SW 1271 (cell line): ENCODE results near the gene CIB2.
"Not testable (repeated sequence)": the region's sequence is repeated elsewhere in the genome, so short reads cannot be mapped to it uniquely, and the experiment has no call there.

ENCODE experiments used
- DNase-seq, 2 experiments: peaks; one replicate each; lab custom pipeline; 2025; lab: John Stamatoyannopoulos, UW

The CIB2 gene

GRCh38 chr15:78131295-78132061, at the start of gene CIB2:
Gene CIB2, minus strand, starts transcription at chr15:78131445. Its CDS starts 230 bp downstream, at chr15:78131215.
- DNase-seq = peak; percentile 35 to 57

DNA sequence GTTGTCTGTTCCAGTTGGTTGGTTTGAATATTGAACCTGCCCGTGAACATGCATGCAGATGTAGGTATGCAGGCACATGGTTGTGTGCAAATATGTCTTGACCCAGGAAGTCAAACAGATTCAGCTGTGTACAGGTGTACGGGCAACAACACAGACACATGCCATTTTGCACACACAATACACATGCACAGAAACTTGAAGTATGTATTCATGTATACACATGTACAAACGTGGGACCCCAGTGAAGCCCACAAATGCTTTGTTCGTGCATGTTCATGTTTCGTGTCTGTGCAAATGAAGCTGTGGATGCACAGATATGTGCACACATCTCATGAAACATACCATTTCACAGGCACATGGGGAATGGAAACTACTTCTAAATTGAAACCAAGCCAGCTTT, 48.7 kb upstream of the CIB2 start:
- no peak for DNase-seq

GRCh38 chr15:78179286-78179840, 48.1 kb upstream of the CIB2 start:
- no peak for DNase-seq

DNA sequence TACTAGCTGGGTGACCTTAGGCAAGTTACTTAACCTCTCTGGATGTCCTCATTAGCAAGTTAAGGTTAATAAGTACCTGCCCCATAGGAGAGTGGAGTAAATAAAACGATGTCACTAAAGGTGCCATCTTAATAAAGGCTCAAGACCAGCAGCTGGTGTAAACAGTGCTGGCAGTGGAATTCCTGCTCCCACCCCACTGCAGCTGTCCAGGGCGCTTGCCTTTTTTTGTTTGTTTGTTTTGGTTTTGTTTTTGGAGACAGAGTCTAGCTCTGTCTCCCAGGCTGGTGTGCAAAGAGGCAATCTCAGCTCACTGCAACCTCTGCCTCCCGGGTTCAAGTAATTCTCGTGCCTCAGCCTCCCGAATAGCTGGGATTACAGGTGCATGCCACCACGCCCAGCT, 46.8 kb upstream of the CIB2 start:
- no peak for DNase-seq

GRCh38 chr15:78177447-78177873, 46.2 kb upstream of the CIB2 start:
- no peak for DNase-seq

GRCh38 chr15:78175330-78175729, 44.1 kb upstream of the CIB2 start:
- no peak for DNase-seq

DNA sequence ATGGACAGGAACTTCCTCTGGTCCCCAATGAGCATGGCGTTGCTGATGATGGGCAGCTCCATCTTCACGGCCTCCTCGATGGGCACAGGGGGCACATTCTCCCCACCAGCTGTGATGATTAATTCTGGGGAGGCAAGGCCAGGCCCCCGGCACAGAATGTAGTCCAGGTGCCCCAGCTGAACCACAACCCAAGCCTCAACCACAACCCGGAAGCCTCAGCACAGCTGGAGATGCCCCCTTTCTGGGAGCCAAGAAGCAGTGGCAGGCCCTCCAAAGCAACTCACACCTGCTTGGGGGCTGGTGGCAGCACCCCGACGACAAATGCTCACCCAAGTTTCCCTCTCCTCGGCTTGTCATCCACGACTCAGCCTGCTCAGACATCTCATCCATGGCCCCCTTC, 43.2 kb upstream of the CIB2 start:
- DNase-seq = no peak

GRCh38 chr15:78171864-78172472, 40.7 kb upstream of the CIB2 start:
- no peak for DNase-seq

DNA sequence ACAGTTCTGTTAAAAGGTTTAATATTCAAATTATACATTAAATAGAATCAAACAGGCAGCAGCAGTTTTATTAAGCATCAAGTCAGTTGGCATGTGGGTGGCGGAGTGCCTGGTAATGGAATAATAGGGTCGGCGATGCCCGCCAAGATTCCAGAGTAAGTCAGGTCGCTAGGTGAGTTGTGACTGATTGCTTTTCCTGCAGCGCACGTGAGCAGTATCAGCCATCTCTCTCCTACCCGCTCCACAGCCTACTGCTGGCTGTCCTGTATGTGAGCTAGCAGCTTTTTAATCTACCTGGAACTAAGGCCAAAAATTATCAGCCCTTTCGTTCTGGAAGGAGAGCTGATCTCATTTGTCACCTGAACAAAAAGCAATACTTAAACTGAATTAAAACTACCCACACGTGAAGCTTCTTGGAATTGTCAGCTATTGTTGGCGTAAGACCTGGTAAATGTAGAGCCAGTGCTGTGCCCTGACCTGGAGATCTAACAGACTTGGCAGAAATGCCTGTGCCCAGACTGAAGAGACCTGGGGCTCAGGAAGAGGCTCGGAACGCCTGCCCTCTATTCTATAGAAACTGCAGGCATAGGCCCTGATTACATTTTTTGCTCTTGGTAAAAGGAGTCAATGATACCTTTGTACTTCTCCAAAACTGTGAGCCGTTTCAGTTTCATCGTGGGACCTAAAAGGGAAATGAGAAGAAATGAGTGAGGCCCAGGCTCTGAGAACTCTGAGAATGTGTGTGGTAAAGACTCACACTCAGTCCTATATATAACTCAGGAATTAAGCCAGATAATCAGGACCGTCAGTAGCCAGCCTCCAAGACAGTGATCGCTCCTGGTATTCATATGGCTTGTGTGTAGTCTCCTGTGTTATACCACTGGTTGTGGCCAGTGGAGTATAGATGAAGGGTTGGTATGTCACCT, 39.9 kb upstream of the CIB2 start:
- DNase-seq = no peak

DNA sequence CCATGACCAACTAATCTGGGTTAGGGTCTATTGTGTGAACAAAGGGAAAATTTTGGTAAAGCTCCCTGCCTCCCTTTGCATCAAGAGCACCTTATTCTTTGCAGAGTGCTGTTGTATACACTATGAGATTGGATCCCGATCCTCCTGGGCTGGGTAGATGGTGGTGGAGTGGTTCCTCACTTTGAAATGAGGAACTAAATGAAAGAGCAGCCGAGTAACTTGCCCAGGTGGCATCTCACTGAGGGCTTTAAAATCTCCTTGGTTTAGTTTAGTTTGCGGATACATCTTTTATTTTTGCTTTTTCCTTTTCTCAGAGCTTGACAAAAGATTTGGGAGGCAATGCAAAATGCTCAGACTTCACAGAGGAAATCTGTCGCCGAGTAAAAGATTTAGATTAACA, 37.4 kb upstream of the CIB2 start:
- no peak for DNase-seq

GRCh38 chr15:78167227-78167888, 36.1 kb upstream of the CIB2 start:
- DNase-seq = no peak

DNA sequence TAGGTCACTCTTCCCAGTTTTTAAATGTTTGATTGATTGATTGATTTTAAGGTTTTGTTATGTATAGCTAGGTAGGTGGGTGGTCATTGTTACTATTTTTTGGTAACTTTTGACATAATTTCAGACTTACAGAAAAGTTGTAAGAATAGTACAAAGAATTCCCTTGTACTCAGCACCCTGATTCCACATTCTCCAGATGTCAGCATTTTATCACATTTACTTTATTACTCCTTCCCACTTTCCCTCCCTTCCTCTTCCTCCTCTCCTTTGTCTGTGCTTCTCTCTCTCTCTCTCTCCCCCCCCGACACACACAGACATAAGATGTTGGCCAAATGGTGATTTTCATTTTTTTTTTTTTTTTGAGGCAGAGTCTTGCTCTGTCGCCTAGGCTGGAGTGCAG, 32.8 kb upstream of the CIB2 start:
- DNase-seq = no peak

DNA sequence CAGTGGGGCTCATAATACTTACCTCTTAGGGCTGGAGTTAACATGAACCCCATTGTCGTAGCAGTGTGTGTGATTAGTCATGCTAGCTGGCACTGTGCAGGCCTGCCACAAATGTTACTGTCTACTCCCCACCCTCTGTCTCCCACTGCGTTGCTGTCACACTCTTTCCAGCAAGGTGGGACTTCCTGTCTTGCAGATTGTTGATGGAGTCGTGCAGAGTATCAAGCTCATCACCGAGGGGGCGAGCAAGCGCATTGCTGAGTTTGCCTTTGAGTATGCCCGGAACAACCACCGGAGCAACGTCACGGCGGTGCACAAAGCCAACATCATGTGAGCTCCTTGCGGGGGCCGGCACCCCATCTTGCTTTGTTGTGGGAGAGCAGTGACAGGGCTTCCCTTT, 30.8 kb upstream of the CIB2 start:
- no peak for DNase-seq

GRCh38 chr15:78159395-78159794, 28.1 kb upstream of the CIB2 start:
- DNase-seq = no peak

DNA sequence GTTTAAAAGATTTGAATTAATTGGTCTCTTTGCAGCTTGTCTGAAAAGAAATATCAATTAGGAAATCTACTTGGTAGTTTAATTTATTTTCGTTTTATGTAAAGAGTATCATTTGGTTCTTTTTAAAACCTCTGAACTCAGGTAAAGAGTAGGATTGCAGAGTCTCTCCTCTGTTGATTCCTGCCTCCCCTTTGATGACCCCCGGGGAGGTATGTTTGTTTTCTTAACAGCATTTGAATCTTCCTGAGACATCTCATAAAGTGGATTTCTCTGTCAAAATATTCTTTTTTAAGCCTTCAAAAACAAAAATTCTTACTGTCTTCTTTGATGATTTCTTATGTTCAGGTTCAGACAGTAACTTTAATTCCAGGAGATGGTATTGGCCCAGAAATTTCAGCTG, 26.0 kb upstream of the CIB2 start:
- DNase-seq = no peak

- DNase-seq = no peak
Observed at GRCh38 chr15:78156653-78157052, 25.4 kb upstream of the CIB2 start.

DNA sequence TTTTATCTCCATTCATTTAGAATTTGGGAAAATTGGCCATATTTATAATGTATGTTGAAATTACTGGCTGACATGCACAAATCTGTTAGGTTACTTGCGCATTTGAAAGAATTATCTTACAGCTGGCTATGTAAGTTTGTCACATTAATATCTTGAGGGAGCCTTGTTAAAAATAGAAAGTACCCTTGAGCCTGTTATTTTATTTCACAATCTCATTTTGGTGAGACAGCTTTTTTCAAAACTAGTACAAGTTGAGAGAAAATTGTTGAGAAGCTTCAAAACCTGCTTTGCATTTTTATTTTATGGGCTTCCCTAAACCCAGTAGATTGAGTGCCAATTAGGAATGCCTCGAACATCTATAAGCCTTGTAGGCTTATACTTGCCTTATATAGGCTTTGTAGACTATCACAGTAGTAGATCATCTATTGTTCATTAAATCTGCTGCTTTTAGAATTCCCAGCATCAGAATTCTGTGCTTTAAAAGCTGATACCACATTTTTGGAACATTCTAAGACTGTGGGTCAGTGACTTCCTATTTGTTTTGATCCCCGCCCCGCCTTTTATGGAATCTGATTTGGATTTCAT, 24.2 kb upstream of the CIB2 start:
- no peak for DNase-seq

GRCh38 chr15:78154955-78155354, 23.7 kb upstream of the CIB2 start:
- no peak for DNase-seq

DNA sequence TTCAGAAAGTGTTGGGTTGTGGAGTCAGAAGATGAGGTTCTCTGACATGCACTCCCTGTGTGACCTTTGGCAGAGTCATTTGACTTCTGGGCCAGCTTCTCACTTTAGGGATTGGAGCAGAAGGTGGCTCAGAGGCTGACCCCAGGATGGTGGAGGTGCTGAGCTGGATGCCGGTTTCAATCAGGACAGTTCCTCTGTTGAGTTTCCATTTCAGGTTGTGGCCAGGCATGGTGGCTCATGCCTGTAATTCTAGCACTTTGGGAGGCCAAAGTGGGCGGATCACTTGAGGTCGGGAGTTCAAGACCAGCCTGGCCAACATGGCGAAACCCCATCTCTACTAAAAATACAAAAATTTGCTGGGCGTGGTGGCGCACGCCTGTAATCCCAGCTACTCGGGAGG, 19.8 kb upstream of the CIB2 start:
- DNase-seq = not testable (repeated sequence)

GRCh38 chr15:78149805-78150751, 18.8 kb upstream of the CIB2 start:
- peak in 1 of 2 experiments; percentile 42 for DNase-seq
